GM06990 (cell line): ENCODE measurements around the gene CDKN1C.

Source experiments
- DNase-seq: peaks from one replicate; pipeline ENCODE4 v3.0.0-alpha.2; 2011; ENCODE audit not compliant: insufficient read length; ENCODE audit errors: extremely low read depth
- H3K27me3 ChIP-seq: replicated peaks from 2 replicates; pipeline ENCODE4 v1.6.0; 2011; ENCODE audit warnings: low read length; ENCODE audit not compliant: control insufficient read depth, insufficient read depth
- H3K36me3 ChIP-seq: 2 replicates; pipeline ENCODE4 v1.5.1; 2011; ENCODE audit warnings: low read length; ENCODE audit not compliant: control insufficient read depth, insufficient read depth
- H3K4me3 ChIP-seq: replicated peaks from 2 replicates; pipeline ENCODE4 v1.5.1; 2011; ENCODE audit warnings: low read depth, mild to moderate bottlenecking, control low read depth, low read length
- TF ChIP-seq, protein P1 (sequence below): IDR thresholded peaks from 2 replicates; pipeline ENCODE4 v1.5.1; 2011; ENCODE audit warnings: low read length, control low read depth, mild to moderate bottlenecking, inconsistent platforms; ENCODE audit not compliant: insufficient read depth, poor library complexity, severe bottlenecking

The CDKN1C gene

DNA sequence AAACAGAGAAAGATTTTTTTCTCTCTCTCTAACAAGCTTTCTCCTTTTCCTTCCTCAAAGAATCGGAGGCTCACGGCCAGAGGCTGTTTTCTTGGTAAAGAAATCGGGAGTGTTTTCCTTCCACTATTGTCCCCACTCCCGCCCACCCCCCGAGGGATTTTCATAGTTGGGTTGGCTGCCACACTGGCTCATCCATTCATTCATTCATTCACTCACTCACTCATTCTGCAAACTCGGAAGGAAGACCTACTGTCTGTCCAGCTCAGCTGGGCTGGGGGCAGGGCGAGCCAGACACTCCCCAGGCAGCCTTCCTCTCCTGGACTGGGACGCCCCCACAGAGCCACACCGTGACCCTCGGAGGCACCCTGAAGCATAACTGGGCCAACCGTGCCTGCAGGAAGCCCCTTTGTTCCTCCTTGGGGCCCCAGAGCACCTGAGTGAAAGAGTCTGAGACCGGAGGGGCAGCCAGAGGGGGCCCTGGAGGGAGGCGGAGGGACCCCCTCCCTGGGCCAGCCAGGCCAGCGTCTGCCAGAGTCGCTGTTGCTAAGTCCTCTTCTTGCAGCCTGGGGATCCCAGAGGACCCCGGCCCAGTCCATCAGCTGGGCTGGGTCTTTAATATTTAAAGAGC is 17.0 kb downstream of the CDKN1C start:
- no peak for DNase-seq
- Histone ChIP-seq H3K4me3 (no peak overlapping the region), H3K27me3 (no peaks in the 10 kb centered on the region; the same call in 1 of the 2 replicates), H3K36me3 (no peaks in the 10 kb centered on the region)
- TF ChIP-seq, protein P1, sequence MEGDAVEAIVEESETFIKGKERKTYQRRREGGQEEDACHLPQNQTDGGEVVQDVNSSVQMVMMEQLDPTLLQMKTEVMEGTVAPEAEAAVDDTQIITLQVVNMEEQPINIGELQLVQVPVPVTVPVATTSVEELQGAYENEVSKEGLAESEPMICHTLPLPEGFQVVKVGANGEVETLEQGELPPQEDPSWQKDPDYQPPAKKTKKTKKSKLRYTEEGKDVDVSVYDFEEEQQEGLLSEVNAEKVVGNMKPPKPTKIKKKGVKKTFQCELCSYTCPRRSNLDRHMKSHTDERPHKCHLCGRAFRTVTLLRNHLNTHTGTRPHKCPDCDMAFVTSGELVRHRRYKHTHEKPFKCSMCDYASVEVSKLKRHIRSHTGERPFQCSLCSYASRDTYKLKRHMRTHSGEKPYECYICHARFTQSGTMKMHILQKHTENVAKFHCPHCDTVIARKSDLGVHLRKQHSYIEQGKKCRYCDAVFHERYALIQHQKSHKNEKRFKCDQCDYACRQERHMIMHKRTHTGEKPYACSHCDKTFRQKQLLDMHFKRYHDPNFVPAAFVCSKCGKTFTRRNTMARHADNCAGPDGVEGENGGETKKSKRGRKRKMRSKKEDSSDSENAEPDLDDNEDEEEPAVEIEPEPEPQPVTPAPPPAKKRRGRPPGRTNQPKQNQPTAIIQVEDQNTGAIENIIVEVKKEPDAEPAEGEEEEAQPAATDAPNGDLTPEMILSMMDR: no peak

GRCh38 chr11:2867722-2868505 is 17.7 kb downstream of the CDKN1C start:
- TF ChIP-seq, protein P1: no peak
- DNase-seq: no peak
- no peak overlapping the region for H3K4me3 ChIP-seq

GRCh38 chr11:2867142-2867541 is 18.4 kb downstream of the CDKN1C start:
- TF ChIP-seq, protein P1: no peak
- DNase-seq: no peak
- Histone ChIP-seq H3K36me3 (no peaks in the 10 kb centered on the region), H3K4me3 (no peak overlapping the region), H3K27me3 (no peaks in the 10 kb centered on the region; the same call in 1 of the 2 replicates)

More at GRCh38 chr11:2867722-2868505, 17.7 kb downstream of the CDKN1C start:
- Histone ChIP-seq H3K36me3 (no peaks in the 10 kb centered on the region), H3K27me3 (no peaks in the 10 kb centered on the region; the same call in 1 of the 2 replicates)

- TF ChIP-seq, protein P1: no peak
- DNase-seq: no peak
- no peaks in the 10 kb centered on the region; the same call in 1 of the 2 replicates for H3K27me3 ChIP-seq
These were observed 19.5 kb downstream of the CDKN1C start for GRCh38 chr11:2865922-2866577.

GRCh38 chr11:2864901-2865300 is 20.7 kb downstream of the CDKN1C start:
- H3K4me3 ChIP-seq: no peak overlapping the region
- no peaks in the 10 kb centered on the region for H3K36me3 ChIP-seq
- DNase-seq: no peak
- TF ChIP-seq, protein P1: no peak
- H3K27me3 ChIP-seq: no peaks in the 10 kb centered on the region

More at GRCh38 chr11:2865922-2866577, 19.5 kb downstream of the CDKN1C start:
- Histone ChIP-seq H3K36me3 (no peaks in the 10 kb centered on the region), H3K4me3 (no peak overlapping the region)
